IMR-90 (cell line): ENCODE results near the gene PDZRN3. TPM values are rescaled to one million over a fixed set of nuclear protein-coding genes. Genes with fewer than 3 reads are reported as not detected.

ENCODE experiments used
- ATAC-seq: fragments of 200-7000 bp; cut with Tn5 transposase; 2 replicates; pipeline ENCODE4 v1.9.1; 2020; ENCODE audit warnings: low read depth, mild to moderate bottlenecking, moderate library complexity
- BruUV-seq: library from RNA; stranded (reverse); fragments of 400-500 nt; replicated peaks from 2 replicates; lab custom pipeline; 2021; lab: Mats Ljungman, UMichigan
- CTCF ChIA-PET: fragments of 300-600 bp; formaldehyde crosslinking; extraction: SDS; loops from one replicate; lab custom pipeline; 2021; ENCODE audit warnings: antibody characterized with exemption; lab: Yijun Ruan, JAX
- POLR2A ChIA-PET: fragments of 300-600 bp; sonication (Branson Sonifier 250); formaldehyde crosslinking; loops from one replicate; lab custom pipeline; 2022; ENCODE audit warnings: antibody characterized with exemption; ENCODE audit not compliant: unreplicated experiment; lab: Charles Lee
- DNase-seq: peaks from one replicate; pipeline ENCODE4 v3.0.0; 2013
- H2AFZ ChIP-seq: replicated peaks from 2 replicates; pipeline ENCODE3; 2013; ENCODE audit warnings: low read length, mild to moderate bottlenecking; ENCODE audit not compliant: poor library complexity
- H2AK5ac ChIP-seq: 2 replicates; pipeline ENCODE4 v1.6.1; 2013; ENCODE audit warnings: low read depth, low read length, inconsistent platforms
- H2AK9ac ChIP-seq: replicated peaks from 2 replicates; pipeline ENCODE3; 2013; ENCODE audit warnings: mild to moderate bottlenecking, low read depth, low read length, moderate library complexity; ENCODE audit not compliant: poor library complexity
- H2BK120ac ChIP-seq: 2 replicates; pipeline ENCODE4 v1.6.1; 2013; ENCODE audit warnings: low read depth, low read length, inconsistent platforms
- H2BK15ac ChIP-seq: 3 replicates; pipeline ENCODE4 v1.6.1; 2013; ENCODE audit warnings: low read depth, low read length, inconsistent platforms
- H2BK20ac ChIP-seq: 2 replicates; pipeline ENCODE4 v1.6.1; 2013; ENCODE audit warnings: low read depth, mild to moderate bottlenecking, inconsistent platforms, low read length, moderate library complexity
- H2BK5ac ChIP-seq: 2 replicates; pipeline ENCODE4 v1.6.1; 2013; ENCODE audit warnings: mild to moderate bottlenecking, low read depth, low read length, inconsistent platforms; ENCODE audit not compliant: poor library complexity, severe bottlenecking
- H3K14ac ChIP-seq: replicated peaks from 2 replicates; pipeline ENCODE4 v1.6.1; 2013; ENCODE audit warnings: low read depth, low read length, inconsistent platforms
- H3K18ac ChIP-seq: 2 replicates; pipeline ENCODE4 v1.6.1; 2013; ENCODE audit warnings: low read depth, low read length, control low read depth
- H3K23ac ChIP-seq: 2 replicates; pipeline ENCODE4 v1.6.1; 2013; ENCODE audit warnings: low read depth, low read length, inconsistent platforms
- H3K27ac ChIP-seq: 2 replicates; pipeline ENCODE4 v1.5.1; 2013; ENCODE audit warnings: mild to moderate bottlenecking, control low read depth, low read length; ENCODE audit not compliant: insufficient read depth
- H3K27me3 ChIP-seq: 2 replicates; pipeline ENCODE4 v1.6.1; 2013; ENCODE audit warnings: low read length; ENCODE audit not compliant: control insufficient read depth, insufficient read depth
- H3K36me3 ChIP-seq: 2 replicates; pipeline ENCODE4 v1.6.1; 2013; ENCODE audit warnings: low read length, mixed read lengths; ENCODE audit not compliant: control insufficient read depth, insufficient read depth
- H3K4ac ChIP-seq: 2 replicates; pipeline ENCODE4 v1.6.1; 2013; ENCODE audit warnings: low read depth, low read length, inconsistent platforms
- H3K4me1 ChIP-seq: 2 replicates; pipeline ENCODE4 v1.6.1; 2013; ENCODE audit warnings: low read length, mixed read lengths; ENCODE audit not compliant: control insufficient read depth, insufficient read depth
- H3K4me2 ChIP-seq: 2 replicates; pipeline ENCODE4 v1.6.1; 2013; ENCODE audit warnings: low read depth, mild to moderate bottlenecking, control low read depth, low read length, moderate library complexity
- H3K4me3 ChIP-seq: 2 replicates; pipeline ENCODE4 v1.5.1; 2013; ENCODE audit warnings: low read depth, mild to moderate bottlenecking, control low read depth, low read length, moderate library complexity; ENCODE audit not compliant: insufficient read depth
- H3K56ac ChIP-seq: 2 replicates; pipeline ENCODE4 v1.6.1; 2013; ENCODE audit warnings: low read length, inconsistent platforms; ENCODE audit not compliant: insufficient read depth; ENCODE audit errors: extremely low read depth
- H3K79me1 ChIP-seq, 2 experiments: 2 replicates each; pipeline ENCODE4 v1.6.1; 2013; ENCODE audit warnings: low read length in 2 of 2, inconsistent platforms in 1 of 2, low read depth in 1 of 2
- H3K9ac ChIP-seq: 2 replicates; pipeline ENCODE4 v1.6.1; 2013; ENCODE audit warnings: low read depth, low read length, control low read depth
- H3K9me1 ChIP-seq: 2 replicates; pipeline ENCODE4 v1.6.1; 2013; ENCODE audit warnings: low read length, inconsistent platforms; ENCODE audit not compliant: insufficient read depth
- H3K9me3 ChIP-seq: 2 replicates; pipeline ENCODE4 v1.6.1; 2013; ENCODE audit warnings: low read length; ENCODE audit not compliant: control insufficient read depth, insufficient read depth
- H4K20me1 ChIP-seq: 2 replicates; pipeline ENCODE4 v1.6.1; 2013; ENCODE audit warnings: low read length, inconsistent platforms; ENCODE audit not compliant: insufficient read depth
- H4K5ac ChIP-seq: 2 replicates; pipeline ENCODE4 v1.6.1; 2013; ENCODE audit warnings: mild to moderate bottlenecking, low read depth, low read length, control low read depth
- H4K8ac ChIP-seq, 2 experiments: 2 replicates each; pipeline ENCODE4 v1.6.1; 2013; ENCODE audit warnings: low read depth in 2 of 2, low read length in 2 of 2, control low read depth in 1 of 2, inconsistent platforms in 1 of 2
- H4K91ac ChIP-seq: 2 replicates; pipeline ENCODE4 v1.6.1; 2013; ENCODE audit warnings: low read depth, low read length, inconsistent platforms; ENCODE audit not compliant: insufficient read depth
- CEBPB ChIP-seq: IDR thresholded peaks from 2 replicates; pipeline ENCODE4 v1.6.1; 2012; ENCODE audit warnings: low read depth, low read length, improper control_type of control experiment
- POLR2A ChIP-seq: IDR thresholded peaks from 2 replicates; pipeline ENCODE4 v1.6.1; 2012; ENCODE audit warnings: mild to moderate bottlenecking, low read depth, low read length
- WGBS, 2 experiments: methylation state at CpG; one replicate each; pipeline versions ENCODE4 v1.1.5 to v1.1.7; 2013; ENCODE audit warnings: missing lambda C conversion rate in 2 of 2; ENCODE audit not compliant: insufficient read length in 1 of 2; ENCODE audit errors: extremely low coverage in 2 of 2; 5-methylcytosine and 5-hydroxymethylcytosine counted together
- dilution Hi-C: fragments of 300-500 bp; cut with HindIII; formaldehyde crosslinking; loops from one replicate; pipeline ENCODE4 v1.14.3; 2018; ENCODE audit warnings: low sequenced_read_pairs; ENCODE audit not compliant: unreplicated experiment
- in situ Hi-C: fragments of 300-500 bp; cut with MboI; formaldehyde crosslinking; loops from 3 replicates; pipeline ENCODE4 v1.14.3; 2019; ENCODE audit warnings: low sequenced_read_pairs, inconsistent platforms, mixed read lengths
- intact Hi-C: fragments of 100-400 bp; cut with micrococcal nuclease; formaldehyde crosslinking; loops from 2 replicates; pipeline ENCODE4 v1.10.0; 2022
- polyA plus RNA-seq, 3 experiments: library from polyadenylated mRNA; depleted of rRNA; stranded (reverse); fragments of >200 nt; gene quantifications; 2 replicates each; pipeline ENCODE4 v1.2.3, GENCODE V29; 2012; ENCODE audit warnings: low replicate concordance in 1 of 3
- total RNA-seq: library from RNA; depleted of rRNA; stranded (reverse); fragments of >200 nt; gene quantifications from 2 replicates; pipeline ENCODE4 v1.2.3, GENCODE V29; 2012

Gene PDZRN3
- total and polyA plus RNA-seq, 2 of the 4 experiments (the other 2 are of a cell fraction) = 9.4 to 17.0 TPM

GRCh38 chr3:73665286-73665685, 40.5 kb upstream of the PDZRN3 start:
- H3K14ac ChIP-seq = peak overlapping the region; percentile 3; the same call in 1 of the 2 replicates
- no peak overlapping the region for H3K27ac ChIP-seq
- no peak overlapping the region for H3K4me3 ChIP-seq
- H3K23ac ChIP-seq = peak overlapping the region; percentile 3; the same call in 1 of the 2 replicates
- H2BK120ac ChIP-seq = no peak overlapping the region
- H2AFZ ChIP-seq = no peak overlapping the region
- 0 out of 2 replicates have a peak overlapping the region, but pooled peaks have one; percentile 0 for H2AK5ac ChIP-seq
- H3K4ac ChIP-seq = 0 out of 2 replicates have a peak overlapping the region, but pooled peaks have one; percentile 2
- H3K56ac ChIP-seq = no peak overlapping the region
- POLR2A ChIA-PET = no interaction called here
- H2BK5ac ChIP-seq = no peak overlapping the region
- H2BK20ac ChIP-seq = no peak overlapping the region; the same call in 1 of the 2 replicates
- no peaks in the 10 kb centered on the region for H3K27me3 ChIP-seq
- no peaks in the 10 kb centered on the region for H4K20me1 ChIP-seq
- no peaks in the 10 kb centered on the region for H3K36me3 ChIP-seq
- H4K91ac ChIP-seq = peak overlapping the region; percentile 13; the same call in 1 of the 2 replicates
- no TSS peak for BruUV-seq
- H3K4me1 ChIP-seq = peaks cover 6% of the 10 kb centered on the region
- no peak for DNase-seq
- H3K9me3 ChIP-seq = no peaks in the 10 kb centered on the region
- no peak overlapping the region for H3K9ac ChIP-seq
- in situ Hi-C loops = no loop called here
- H3K79me1 ChIP-seq = no peaks in the 10 kb centered on the region
- no peak overlapping the region for H2AK9ac ChIP-seq
- no peak overlapping the region for H3K4me2 ChIP-seq
- peak overlapping the region in 1 of 2 experiments; percentile 1; a peak in 1 of 4 replicates for H4K8ac ChIP-seq
- intact Hi-C loops = no loop called here
- WGBS, 2 experiments = no CpG with 5 or more reads among the region's 2 CpGs
- H3K18ac ChIP-seq = peak overlapping the region; percentile 5; the same call in 1 of the 2 replicates
- no peak overlapping the region; the same call in 2 of the 3 replicates for H2BK15ac ChIP-seq
- no peak for ATAC-seq
- 0 out of 2 replicates have a peak, but pooled peaks have one; percentile 14 for TF ChIP-seq CEBPB
- TF ChIP-seq POLR2A = no peak
- dilution Hi-C loops = no loop called here
- peaks cover 6% of the 10 kb centered on the region; the same call in 1 of the 2 replicates for H3K9me1 ChIP-seq
- CTCF ChIA-PET = no interaction called here
- H4K5ac ChIP-seq = no peak overlapping the region
